K562 (cell line): ENCODE results near the gene PLEKHH2. TPM values are rescaled to one million over a fixed set of nuclear protein-coding genes. Genes with fewer than 3 reads are reported as not detected.
"Not testable (repeated sequence)": the region's sequence is repeated elsewhere in the genome, so short reads cannot be mapped to it uniquely, and the experiment has no call there.

Experiments used
- ATAC-seq: fragments of 200-7000 bp; cut with Tn5 transposase; 3 replicates; pipeline ENCODE4 v1.9.1; 2020; ENCODE audit warnings: moderate library complexity
- BruUV-seq: library from RNA; stranded (reverse); fragments of 400-500 nt; replicated peaks from 2 replicates; lab custom pipeline; 2021; lab: Mats Ljungman, UMichigan
- CTCF ChIA-PET: fragments of 300-600 bp; formaldehyde crosslinking; extraction: SDS; loops from one replicate; lab custom pipeline; 2021; ENCODE audit warnings: low intra/inter-chr PET ratio; lab: Yijun Ruan, JAX
- POLR2A ChIA-PET: fragments of 300-600, 350-650 bp; sonication (Branson Sonifier 250); formaldehyde crosslinking; extraction: SDS; loops from one replicate; lab custom pipeline; 2021; ENCODE audit warnings: antibody characterized with exemption, inconsistent platforms; lab: Yijun Ruan, JAX
- DNase-seq, 4 experiments: peaks; one replicate each; pipeline versions ENCODE4 v3.0.0 to v3.0.0-alpha.2; 2011 to 2018; ENCODE audit warnings: low spot score in 3 of 4, mixed read lengths in 3 of 4; ENCODE audit errors: extremely low read depth in 1 of 4
- FAIRE-seq: peaks from 2 replicates; lab custom pipeline; 2011; peaks lifted over from hg19 to GRCh38; lab: Jason Lieb, UNC
- H2AFZ ChIP-seq: 2 replicates; pipeline ENCODE4 v1.6.0; 2011; ENCODE audit warnings: low read depth, low read length, control low read depth, inconsistent platforms
- H3K27ac ChIP-seq: fragments of 200-600 bp; 3 replicates; pipeline ENCODE4 v1.8.0; 2011; ENCODE audit warnings: low read depth, mild to moderate bottlenecking, control low read depth, inconsistent platforms, low read length, moderate library complexity, mixed read lengths; ENCODE audit errors: extremely low read depth
- H3K27me3 ChIP-seq, 2 experiments: fragments of 300-600 bp in 1 of 2; 2 replicates in 1 of 2; 3 replicates in 1 of 2; pipeline versions ENCODE4 v1.6.0 to v1.8.0; 2011; ENCODE audit warnings: inconsistent platforms in 2 of 2, low read length in 2 of 2, mild to moderate bottlenecking in 1 of 2, mixed read lengths in 1 of 2, moderate library complexity in 1 of 2; ENCODE audit not compliant: control insufficient read depth in 2 of 2, insufficient read depth in 2 of 2
- H3K36me3 ChIP-seq: fragments of 300-600 bp; 3 replicates; pipeline ENCODE4 v1.8.0; 2011; ENCODE audit warnings: mild to moderate bottlenecking, low read length, inconsistent platforms; ENCODE audit not compliant: control insufficient read depth, insufficient read depth
- H3K4me1 ChIP-seq, 2 experiments: fragments of 200-600 bp in 1 of 2; replicated peaks in 1 of 2; 2 replicates in 1 of 2; 3 replicates in 1 of 2; pipeline versions ENCODE4 v1.5.1 to v1.8.0; 2011; ENCODE audit warnings: inconsistent platforms in 2 of 2, low read length in 2 of 2, mild to moderate bottlenecking in 1 of 2, mixed read lengths in 1 of 2, moderate library complexity in 1 of 2; ENCODE audit not compliant: control insufficient read depth in 2 of 2, insufficient read depth in 2 of 2
- H3K4me2 ChIP-seq: 2 replicates; pipeline ENCODE4 v1.6.1; 2011; ENCODE audit warnings: low read length, control low read depth, inconsistent platforms, mixed read lengths; ENCODE audit not compliant: insufficient read depth
- H3K4me3 ChIP-seq: fragments of 200-600 bp; sonication (generic), shearing (Covaris generic); 2 replicates; pipeline ENCODE4 v1.5.1; 2016; ENCODE audit warnings: control low read depth, inconsistent platforms
- H3K79me2 ChIP-seq: fragments of 200-600 bp; 3 replicates; pipeline ENCODE4 v1.8.0; 2011; ENCODE audit warnings: low read length, inconsistent platforms; ENCODE audit not compliant: control insufficient read depth, insufficient read depth
- H3K9ac ChIP-seq, 2 experiments: 2 replicates each; pipeline versions ENCODE4 v1.6.0 to v1.6.1; 2011; ENCODE audit warnings: low read depth in 2 of 2, low read length in 2 of 2, control low read depth in 1 of 2, inconsistent platforms in 1 of 2, mild to moderate bottlenecking in 1 of 2, mixed read lengths in 1 of 2; ENCODE audit not compliant: insufficient read depth in 1 of 2
- H3K9me1 ChIP-seq: one replicate; pipeline ENCODE4 v1.6.0; 2011; ENCODE audit warnings: inconsistent platforms, mild to moderate bottlenecking, low read length, moderate library complexity; ENCODE audit not compliant: control insufficient read depth, insufficient read depth
- H3K9me3 ChIP-seq: replicated peaks from 2 replicates; pipeline ENCODE4 v1.5.1; 2011; ENCODE audit warnings: low read depth, low read length, inconsistent platforms; ENCODE audit not compliant: control insufficient read depth, insufficient read depth
- H4K20me1 ChIP-seq: replicated peaks from 2 replicates; pipeline ENCODE4 v1.6.1; 2011; ENCODE audit warnings: low read length, inconsistent platforms, mixed read lengths; ENCODE audit not compliant: control insufficient read depth, insufficient read depth
- BHLHE40 ChIP-seq: IDR thresholded peaks from 2 replicates; pipeline ENCODE4 v1.6.1; 2011; ENCODE audit warnings: low read length, improper control_type of control experiment
- GTF2F1 ChIP-seq: IDR thresholded peaks from 2 replicates; pipeline ENCODE4 v1.6.1; 2011; ENCODE audit warnings: low read depth, low read length, improper control_type of control experiment
- NFIC ChIP-seq: fragments of 450-650 bp; IDR thresholded peaks from 2 replicates; pipeline ENCODE4 v1.6.1; 2017; ENCODE audit warnings: mild to moderate bottlenecking, inconsistent platforms
- WGBS: fragments of 100-300 bp; shearing (Covaris generic); methylation state at CpG from one replicate; pipeline ENCODE4 v1.1.6; 2016; ENCODE audit warnings: low coverage, mixed read lengths; ENCODE audit not compliant: insufficient coverage; ENCODE audit errors: missing lambda C conversion rate; 5-methylcytosine and 5-hydroxymethylcytosine counted together
- in situ Hi-C: fragments of 300-500 bp; cut with MboI; formaldehyde crosslinking; loops from 4 replicates; pipeline ENCODE4 v1.15.0; 2018; ENCODE audit warnings: inconsistent platforms, mixed read lengths
- intact Hi-C: fragments of 100-400 bp; cut with micrococcal nuclease; formaldehyde crosslinking; loops from 2 replicates; pipeline ENCODE4 v1.14.2; 2022
- polyA plus RNA-seq, 8 experiments: library from polyadenylated mRNA; depleted of rRNA in 4 of 8; stranded (reverse) in 5 of 8; unstranded in 3 of 8; fragments of >200 nt; fragmentation: Nextera tagmentation in 2 of 8; fragmentation: Illumina TruSeq in 1 of 8; extraction: Ambion mirVana in 2 of 8; extraction: Trizol in 1 of 8; gene quantifications; 2 replicates each; pipeline versions ENCODE4 v1.2.1 to v1.2.3, GENCODE V29; 2011 to 2014; ENCODE audit warnings: inconsistent platforms in 1 of 8, missing spikeins in 1 of 8
- total RNA-seq, 7 experiments: library from RNA; depleted of rRNA in 6 of 7; stranded (reverse); fragments of >200 nt in 6 of 7; fragmentation: Illumina TruSeq in 2 of 7; extraction: Trizol in 2 of 7; gene quantifications; 2 replicates each; pipeline versions ENCODE4 v1.2.1 to v1.2.3, GENCODE V29; 2011 to 2021; ENCODE audit warnings: low replicate concordance in 1 of 7
- TF ChIP-seq, protein P1 (sequence below): fragments of 450-650 bp; IDR thresholded peaks from 2 replicates; pipeline ENCODE4 v1.6.1; 2016
- TF ChIP-seq, protein P2 (sequence below): fragments of 200-400 bp; formaldehyde crosslinking; IDR thresholded peaks from 2 replicates; pipeline ENCODE4 v1.6.1; 2017; ENCODE audit warnings: mild to moderate bottlenecking, low read depth, low read length, moderate library complexity
- TF ChIP-seq, protein P3 (sequence below): fragments of 450-650 bp; IDR thresholded peaks from 2 replicates; pipeline ENCODE4 v1.6.1; 2017; ENCODE audit warnings: antibody characterized with exemption

Gene PLEKHH2
- total and polyA plus RNA-seq, 9 of the 15 experiments (the other 6 are each of a cell fraction or from before 2014, with no cell fraction given), result 0.77 to 13.5 (median 2.7) TPM

DNA sequence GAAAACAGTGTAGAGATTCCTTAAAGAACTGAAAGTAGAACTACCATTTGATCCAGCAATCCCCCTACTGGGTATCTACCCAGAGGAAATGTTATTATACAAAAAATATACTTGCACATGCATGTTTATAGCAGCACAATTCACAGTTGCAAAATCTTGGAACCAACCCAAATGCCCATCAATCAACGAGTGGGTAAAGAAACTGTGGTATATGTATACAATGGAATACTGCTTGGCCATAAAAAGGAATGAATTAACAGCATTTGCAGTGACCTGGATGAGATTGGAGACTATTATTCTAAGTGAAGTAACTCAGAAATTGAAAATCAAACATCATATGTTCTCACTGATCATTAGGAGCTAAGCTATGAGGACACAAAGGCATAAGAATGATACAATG, 36.5 kb upstream of the PLEKHH2 start:
- H3K27ac ChIP-seq, H3K36me3 ChIP-seq, DNase-seq, BruUV-seq, POLR2A ChIA-PET, H4K20me1 ChIP-seq, H3K4me3 ChIP-seq, H3K27me3 ChIP-seq, H2AFZ ChIP-seq, H3K9me3 ChIP-seq, H3K79me2 ChIP-seq, H3K9me1 ChIP-seq, intact Hi-C loops, H3K9ac ChIP-seq, ATAC-seq, H3K4me1 ChIP-seq, FAIRE-seq, CTCF ChIA-PET, H3K4me2 ChIP-seq: not testable (repeated sequence)
- in situ Hi-C loops, result loop anchor here (5.0 kb wide), 1 partner anchor 272 kb away; no protein-coding TSS in a partner anchor
- WGBS, result 6% methylated on average over 1 of the region's 1 CpG
- peak; percentile 53 for TF ChIP-seq NFIC
- TF ChIP-seq, protein P1, sequence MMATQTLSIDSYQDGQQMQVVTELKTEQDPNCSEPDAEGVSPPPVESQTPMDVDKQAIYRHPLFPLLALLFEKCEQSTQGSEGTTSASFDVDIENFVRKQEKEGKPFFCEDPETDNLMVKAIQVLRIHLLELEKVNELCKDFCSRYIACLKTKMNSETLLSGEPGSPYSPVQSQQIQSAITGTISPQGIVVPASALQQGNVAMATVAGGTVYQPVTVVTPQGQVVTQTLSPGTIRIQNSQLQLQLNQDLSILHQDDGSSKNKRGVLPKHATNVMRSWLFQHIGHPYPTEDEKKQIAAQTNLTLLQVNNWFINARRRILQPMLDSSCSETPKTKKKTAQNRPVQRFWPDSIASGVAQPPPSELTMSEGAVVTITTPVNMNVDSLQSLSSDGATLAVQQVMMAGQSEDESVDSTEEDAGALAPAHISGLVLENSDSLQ, result peak; percentile 25; the same call in 1 of the 2 replicates

DNA sequence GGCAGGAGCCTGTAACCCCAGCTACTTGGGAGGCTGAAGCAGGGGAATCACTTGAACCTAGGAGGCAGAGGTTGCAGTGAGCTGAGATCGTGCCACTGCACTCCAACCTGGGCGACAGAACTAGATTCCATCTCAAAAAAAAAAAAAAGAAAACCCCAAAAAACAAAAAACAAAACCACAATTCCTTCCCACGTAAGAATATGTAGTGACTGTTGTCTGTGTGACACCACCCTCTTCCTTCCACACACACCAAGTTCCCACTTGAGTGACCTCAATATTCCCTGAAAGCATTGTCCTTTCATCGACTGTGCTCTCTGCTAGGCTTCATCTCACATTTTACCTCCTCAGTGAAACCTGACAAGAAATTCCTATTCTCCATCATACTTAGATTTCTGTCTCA, 32.4 kb upstream of the PLEKHH2 start:
- CTCF ChIA-PET, result interaction anchor here (0.6 to 1.4 kb wide), 2 partner anchors 776 to 874 kb away, joined by 3 to 5 read pairs; no protein-coding TSS in a partner anchor
- no peak overlapping the region for H3K4me2 ChIP-seq
- no peak for FAIRE-seq
- H3K9me1 ChIP-seq, result no peaks in the 10 kb centered on the region
- H3K27ac ChIP-seq, result no peak overlapping the region
- peak overlapping the region; percentile 53 for H2AFZ ChIP-seq
- TF ChIP-seq, protein P2, sequence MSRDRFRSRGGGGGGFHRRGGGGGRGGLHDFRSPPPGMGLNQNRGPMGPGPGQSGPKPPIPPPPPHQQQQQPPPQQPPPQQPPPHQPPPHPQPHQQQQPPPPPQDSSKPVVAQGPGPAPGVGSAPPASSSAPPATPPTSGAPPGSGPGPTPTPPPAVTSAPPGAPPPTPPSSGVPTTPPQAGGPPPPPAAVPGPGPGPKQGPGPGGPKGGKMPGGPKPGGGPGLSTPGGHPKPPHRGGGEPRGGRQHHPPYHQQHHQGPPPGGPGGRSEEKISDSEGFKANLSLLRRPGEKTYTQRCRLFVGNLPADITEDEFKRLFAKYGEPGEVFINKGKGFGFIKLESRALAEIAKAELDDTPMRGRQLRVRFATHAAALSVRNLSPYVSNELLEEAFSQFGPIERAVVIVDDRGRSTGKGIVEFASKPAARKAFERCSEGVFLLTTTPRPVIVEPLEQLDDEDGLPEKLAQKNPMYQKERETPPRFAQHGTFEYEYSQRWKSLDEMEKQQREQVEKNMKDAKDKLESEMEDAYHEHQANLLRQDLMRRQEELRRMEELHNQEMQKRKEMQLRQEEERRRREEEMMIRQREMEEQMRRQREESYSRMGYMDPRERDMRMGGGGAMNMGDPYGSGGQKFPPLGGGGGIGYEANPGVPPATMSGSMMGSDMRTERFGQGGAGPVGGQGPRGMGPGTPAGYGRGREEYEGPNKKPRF, result no peak
- TF ChIP-seq BHLHE40 (no peak), GTF2F1 (no peak)
- TF ChIP-seq, protein P3, sequence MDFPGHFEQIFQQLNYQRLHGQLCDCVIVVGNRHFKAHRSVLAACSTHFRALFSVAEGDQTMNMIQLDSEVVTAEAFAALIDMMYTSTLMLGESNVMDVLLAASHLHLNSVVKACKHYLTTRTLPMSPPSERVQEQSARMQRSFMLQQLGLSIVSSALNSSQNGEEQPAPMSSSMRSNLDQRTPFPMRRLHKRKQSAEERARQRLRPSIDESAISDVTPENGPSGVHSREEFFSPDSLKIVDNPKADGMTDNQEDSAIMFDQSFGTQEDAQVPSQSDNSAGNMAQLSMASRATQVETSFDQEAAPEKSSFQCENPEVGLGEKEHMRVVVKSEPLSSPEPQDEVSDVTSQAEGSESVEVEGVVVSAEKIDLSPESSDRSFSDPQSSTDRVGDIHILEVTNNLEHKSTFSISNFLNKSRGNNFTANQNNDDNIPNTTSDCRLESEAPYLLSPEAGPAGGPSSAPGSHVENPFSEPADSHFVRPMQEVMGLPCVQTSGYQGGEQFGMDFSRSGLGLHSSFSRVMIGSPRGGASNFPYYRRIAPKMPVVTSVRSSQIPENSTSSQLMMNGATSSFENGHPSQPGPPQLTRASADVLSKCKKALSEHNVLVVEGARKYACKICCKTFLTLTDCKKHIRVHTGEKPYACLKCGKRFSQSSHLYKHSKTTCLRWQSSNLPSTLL, result no peak
- no peak for ATAC-seq
- in situ Hi-C loops, result loop anchor here (5.0 kb wide), 1 partner anchor 268 kb away; no protein-coding TSS in a partner anchor
- H3K27me3 ChIP-seq, result no peaks in the 10 kb centered on the region
- no peaks in the 10 kb centered on the region for H4K20me1 ChIP-seq
- no peak for DNase-seq
- POLR2A ChIA-PET, result interaction anchor here (0.9 kb wide), 1 partner anchor 8 kb away, joined by 6 read pairs; the partner anchor contains the start of gene THADA
- H3K4me3 ChIP-seq, result no peak overlapping the region
- WGBS, result 25% methylated on average over 4 of the region's 4 CpGs
- H3K9ac ChIP-seq, result no peak overlapping the region
- H3K9me3 ChIP-seq, result no peaks in the 10 kb centered on the region
- BruUV-seq, result no TSS peak
- H3K4me1 ChIP-seq, result no peaks in the 10 kb centered on the region; a peak in 1 of 5 replicates
- no peaks in the 10 kb centered on the region for H3K36me3 ChIP-seq
- no peaks in the 10 kb centered on the region for H3K79me2 ChIP-seq
- intact Hi-C loops, result loop anchor here (5.0 kb wide), 1 partner anchor 657 kb away; no protein-coding TSS in a partner anchor
